H1 (cell line): Measurements from ENCODE around the gene RTCA. TPM values are rescaled to one million over a fixed set of nuclear protein-coding genes. Genes with fewer than 3 reads are reported as not detected.
A peak's percentile ranks its signal among the peaks of the same experiment; 100 is the strongest.

ENCODE experiments used
- CTCF ChIP-seq, 3 experiments: IDR thresholded peaks; 1 replicate in 2 of 3; 2 replicates in 1 of 3; pipeline versions ENCODE4 v1.5.1 to v1.6.1; 2011; ENCODE audit warnings: low read length in 3 of 3, mild to moderate bottlenecking in 3 of 3, inconsistent platforms in 2 of 3, low read depth in 1 of 3, moderate library complexity in 1 of 3; ENCODE audit not compliant: insufficient read depth in 1 of 3; ENCODE audit errors: control extremely low read depth in 1 of 3
- EP300 ChIP-seq, 2 experiments: IDR thresholded peaks; 1 replicate in 1 of 2; 2 replicates in 1 of 2; pipeline ENCODE4 v1.6.1; 2011 to 2012; ENCODE audit warnings: low read depth in 2 of 2, low read length in 2 of 2, mild to moderate bottlenecking in 2 of 2, borderline replicate concordance in 1 of 2, inconsistent platforms in 1 of 2, moderate library complexity in 1 of 2
- JUND ChIP-seq: IDR thresholded peaks from 2 replicates; pipeline ENCODE4 v1.6.1; 2011; ENCODE audit warnings: mild to moderate bottlenecking, improper control_type of control experiment, low read length
- MAFK ChIP-seq: IDR thresholded peaks from 2 replicates; pipeline ENCODE4 v1.6.1; 2012; ENCODE audit warnings: low read depth, mild to moderate bottlenecking, improper control_type of control experiment, low read length
- MAX ChIP-seq: IDR thresholded peaks from 2 replicates; pipeline ENCODE4 v1.6.1; 2012; ENCODE audit warnings: inconsistent platforms
- POLR2AphosphoS5 ChIP-seq: IDR thresholded peaks from 2 replicates; pipeline ENCODE4 v1.6.1; 2011; ENCODE audit warnings: low read depth, low read length
- RBBP5 ChIP-seq: IDR thresholded peaks from 2 replicates; pipeline ENCODE4 v1.7.1; 2012; ENCODE audit warnings: low read depth, mild to moderate bottlenecking, inconsistent platforms, low read length, moderate library complexity, borderline replicate concordance
- RNF2 ChIP-seq: fragments of 200-900, 300-1000 bp; sonication (generic); IDR thresholded peaks from 2 replicates; pipeline ENCODE4 v1.7.1; 2016; ENCODE audit warnings: borderline replicate concordance, low read depth, mild to moderate bottlenecking, antibody characterized with exemption, low read length; ENCODE audit not compliant: poor library complexity, severe bottlenecking; ENCODE audit errors: missing control alignments
- SIN3A ChIP-seq, 2 experiments: IDR thresholded peaks in 1 of 2; conservative IDR thresholded peaks in 1 of 2; 2 replicates each; pipeline ENCODE4 v1.6.1; 2011 to 2012; ENCODE audit warnings: low read length in 2 of 2, improper control_type of control experiment in 1 of 2, low read depth in 1 of 2, mild to moderate bottlenecking in 1 of 2
- SIRT6 ChIP-seq: IDR thresholded peaks from one replicate; pipeline ENCODE4 v1.7.1; 2012; ENCODE audit warnings: low read length, inconsistent platforms
- SIX5 ChIP-seq: IDR thresholded peaks from 2 replicates; pipeline ENCODE4 v1.6.1; 2011; ENCODE audit warnings: mild to moderate bottlenecking, low read depth, low read length
- TAF1 ChIP-seq: IDR thresholded peaks from 2 replicates; pipeline ENCODE4 v1.6.1; 2011; ENCODE audit warnings: mild to moderate bottlenecking, low read depth, low read length
- USF2 ChIP-seq: IDR thresholded peaks from 2 replicates; pipeline ENCODE4 v1.6.1; 2011; ENCODE audit warnings: low read length, improper control_type of control experiment
- polyA plus RNA-seq, 7 experiments: library from polyadenylated mRNA; depleted of rRNA in 3 of 7; stranded (reverse) in 5 of 7; unstranded in 2 of 7; fragments of >200 nt in 5 of 7; fragments of 200-250 nt in 2 of 7; gene quantifications; 1 replicate in 5 of 7; 2 replicates in 1 of 7; 4 replicates in 1 of 7; pipeline versions ENCODE4 v1.2.1 to v1.2.3, GENCODE V29; 2011 to 2013; ENCODE audit warnings: missing spikeins in 2 of 7, mixed read lengths in 2 of 7
- total RNA-seq: library from RNA; stranded (reverse); fragmentation: NEBNext Ultra II Directional; extraction: Animal tissue kit (Norgen Biotek cat#: 25700); gene quantifications from 2 replicates; pipeline ENCODE4 v1.2.1, GENCODE V29; 2021
- TF ChIP-seq, protein P1 (sequence below): IDR thresholded peaks from 2 replicates; pipeline ENCODE4 v1.6.1; 2011; ENCODE audit warnings: low read depth, mild to moderate bottlenecking, low read length; ENCODE audit not compliant: insufficient read depth

Gene RTCA
- total and polyA plus RNA-seq, 2 of the 8 experiments (the other 6 are each of a cell fraction or from before 2014, with no cell fraction given), result 13.8 to 31.6 TPM

- peak; percentile 73; the same call in 1 of the 2 replicates for TF ChIP-seq MAFK
- 0 out of 2 replicates have a peak, but pooled peaks have one; percentile 74 for TF ChIP-seq POLR2AphosphoS5
- no peak for TF ChIP-seq USF2
- no peak for TF ChIP-seq EP300 (IDR thresholded peaks at IDR 0.05; ENCODE audit: borderline replicate concordance in 1 of 2, low read depth in 2 of 2, low read length in 2 of 2)
- TF ChIP-seq SIRT6, result no peak
- TF ChIP-seq RBBP5, result peak; percentile 90
- no peak for TF ChIP-seq SIX5
- peak; percentile 87 for TF ChIP-seq TAF1
- TF ChIP-seq SIN3A (conservative IDR thresholded peaks at IDR 0.05 in 1 of 2, IDR thresholded peaks at IDR 0.05 in 1 of 2; ENCODE audit: low read depth in 1 of 2, low read length in 2 of 2), result 0 out of 4 replicates have a peak, but pooled peaks have one; percentile 12 to 54
- TF ChIP-seq, protein P1, sequence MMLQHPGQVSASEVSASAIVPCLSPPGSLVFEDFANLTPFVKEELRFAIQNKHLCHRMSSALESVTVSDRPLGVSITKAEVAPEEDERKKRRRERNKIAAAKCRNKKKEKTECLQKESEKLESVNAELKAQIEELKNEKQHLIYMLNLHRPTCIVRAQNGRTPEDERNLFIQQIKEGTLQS, result no peak
- TF ChIP-seq MAX, result peak; percentile 62
- no peak for TF ChIP-seq CTCF (IDR thresholded peaks at IDR 0.05; ENCODE audit: control extremely low read depth in 1 of 3, insufficient read depth in 1 of 3, low read depth in 1 of 3, low read length in 3 of 3)
- TF ChIP-seq JUND, result no peak
- no peak for TF ChIP-seq RNF2
Measured at GRCh38 chr1:100265931-100266740, at the start of gene RTCA (continued).
